SKM-1 (cell line): ENCODE results near the gene GCLM.
"Not testable (repeated sequence)": the region's sequence is repeated elsewhere in the genome, so short reads cannot be mapped to it uniquely, and the experiment has no call there.

Experiments used
- DNase-seq: peaks from one replicate; lab custom pipeline; 2025; ENCODE audit not compliant: unreplicated experiment; lab: John Stamatoyannopoulos, UW

The GCLM gene

GRCh38 chr1:93899543-93900207 lies 9.6 kb downstream of the GCLM start:
- no peak for DNase-seq

- DNase-seq = no peak
Measured at GRCh38 chr1:93888900-93889299, 20.3 kb downstream of the GCLM start.

GRCh38 chr1:93882269-93882668 lies 27.0 kb downstream of the GCLM start:
- DNase-seq = no peak

- no peak for DNase-seq
Measured at GRCh38 chr1:93880731-93881130, 28.5 kb downstream of the GCLM start.

- DNase-seq = peak; percentile 77
Measured at GRCh38 chr1:93878889-93879586, 30.2 kb downstream of the GCLM start, which contains the start of gene DNTTIP2. DNTTIP2 (minus strand) TSS chr1:93879206; CDS start chr1:93879148, 58 bp downstream.

- DNase-seq = no peak
Measured at GRCh38 chr1:93878501-93878888, 30.7 kb downstream of the GCLM start.

GRCh38 chr1:93877529-93877928 lies 31.7 kb downstream of the GCLM start:
- DNase-seq = no peak

- DNase-seq = no peak
Measured at GRCh38 chr1:93876244-93876643, 33.0 kb downstream of the GCLM start.

GRCh38 chr1:93874025-93874651 lies 35.1 kb downstream of the GCLM start:
- no peak for DNase-seq

GRCh38 chr1:93871366-93871765 lies 37.9 kb downstream of the GCLM start:
- no peak for DNase-seq

GRCh38 chr1:93869653-93870052 lies 39.6 kb downstream of the GCLM start:
- DNase-seq = no peak

GRCh38 chr1:93868492-93868891 lies 40.7 kb downstream of the GCLM start:
- not testable (repeated sequence) for DNase-seq

GRCh38 chr1:93865253-93865652 lies 44.0 kb downstream of the GCLM start:
- no peak for DNase-seq

- no peak for DNase-seq
Measured at GRCh38 chr1:93864175-93864574, 45.1 kb downstream of the GCLM start.

- not testable (repeated sequence) for DNase-seq
Measured at GRCh38 chr1:93857653-93858052, 51.6 kb downstream of the GCLM start.

GRCh38 chr1:93855983-93856382 lies 53.2 kb downstream of the GCLM start:
- DNase-seq = not testable (repeated sequence)

- no peak for DNase-seq
Measured at GRCh38 chr1:93853940-93854339, 55.3 kb downstream of the GCLM start.

- no peak for DNase-seq
Measured at GRCh38 chr1:93851878-93852277, 57.4 kb downstream of the GCLM start.

- DNase-seq = no peak
Measured at GRCh38 chr1:93851327-93851712, 57.9 kb downstream of the GCLM start.

GRCh38 chr1:93850687-93851326 lies 58.4 kb downstream of the GCLM start:
- DNase-seq = not testable (repeated sequence)

GRCh38 chr1:93848350-93848883 lies 60.8 kb downstream of the GCLM start:
- DNase-seq = no peak
